ENCODE measurements around the gene YES1. TPM values are rescaled to one million over a fixed set of nuclear protein-coding genes. Genes with fewer than 3 reads are reported as not detected.

YES1 gene
- total RNA-seq, 1 experiment from 2014 or later = 84.5 TPM

- TF ChIP-seq ZBTB33 (IDR thresholded peaks at IDR 0.05; ENCODE audit: extremely low read depth, insufficient replicate concordance, low read length) (no peak), SRF (IDR thresholded peaks at IDR 0.05; ENCODE audit: low read depth) (no peak)
These were observed 88.4 kb downstream of the YES1 start (continued) for GRCh38 chr18:723541-724080.

- no peaks in the 10 kb centered on the region for H4K20me1 ChIP-seq (ENCODE audit: insufficient read depth)
- no peak overlapping the region for H3K4me2 ChIP-seq (ENCODE audit: low read length)
- H3K27ac ChIP-seq (ENCODE audit: low read depth, low read length) = no peak overlapping the region
- H3K9ac ChIP-seq (ENCODE audit: low read length) = no peak overlapping the region
- CTCF ChIA-PET = interaction anchor here (2.2 kb wide), 1 partner anchor 114 kb away, joined by 7 read pairs; no protein-coding TSS in a partner anchor
- ATAC-seq (no peak), DNase-seq (ENCODE audit: low read depth, low spot score) (no peak)
- no peak for TF ChIP-seq SRF (IDR thresholded peaks at IDR 0.05; ENCODE audit: low read depth)
- no peak for TF ChIP-seq ZBTB33 (IDR thresholded peaks at IDR 0.05; ENCODE audit: extremely low read depth, insufficient replicate concordance, low read length)
- TF ChIP-seq, protein P1, sequence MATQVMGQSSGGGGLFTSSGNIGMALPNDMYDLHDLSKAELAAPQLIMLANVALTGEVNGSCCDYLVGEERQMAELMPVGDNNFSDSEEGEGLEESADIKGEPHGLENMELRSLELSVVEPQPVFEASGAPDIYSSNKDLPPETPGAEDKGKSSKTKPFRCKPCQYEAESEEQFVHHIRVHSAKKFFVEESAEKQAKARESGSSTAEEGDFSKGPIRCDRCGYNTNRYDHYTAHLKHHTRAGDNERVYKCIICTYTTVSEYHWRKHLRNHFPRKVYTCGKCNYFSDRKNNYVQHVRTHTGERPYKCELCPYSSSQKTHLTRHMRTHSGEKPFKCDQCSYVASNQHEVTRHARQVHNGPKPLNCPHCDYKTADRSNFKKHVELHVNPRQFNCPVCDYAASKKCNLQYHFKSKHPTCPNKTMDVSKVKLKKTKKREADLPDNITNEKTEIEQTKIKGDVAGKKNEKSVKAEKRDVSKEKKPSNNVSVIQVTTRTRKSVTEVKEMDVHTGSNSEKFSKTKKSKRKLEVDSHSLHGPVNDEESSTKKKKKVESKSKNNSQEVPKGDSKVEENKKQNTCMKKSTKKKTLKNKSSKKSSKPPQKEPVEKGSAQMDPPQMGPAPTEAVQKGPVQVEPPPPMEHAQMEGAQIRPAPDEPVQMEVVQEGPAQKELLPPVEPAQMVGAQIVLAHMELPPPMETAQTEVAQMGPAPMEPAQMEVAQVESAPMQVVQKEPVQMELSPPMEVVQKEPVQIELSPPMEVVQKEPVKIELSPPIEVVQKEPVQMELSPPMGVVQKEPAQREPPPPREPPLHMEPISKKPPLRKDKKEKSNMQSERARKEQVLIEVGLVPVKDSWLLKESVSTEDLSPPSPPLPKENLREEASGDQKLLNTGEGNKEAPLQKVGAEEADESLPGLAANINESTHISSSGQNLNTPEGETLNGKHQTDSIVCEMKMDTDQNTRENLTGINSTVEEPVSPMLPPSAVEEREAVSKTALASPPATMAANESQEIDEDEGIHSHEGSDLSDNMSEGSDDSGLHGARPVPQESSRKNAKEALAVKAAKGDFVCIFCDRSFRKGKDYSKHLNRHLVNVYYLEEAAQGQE (IDR thresholded peaks at IDR 0.05; ENCODE audit: low read depth) = no peak
- TF ChIP-seq, protein P2, sequence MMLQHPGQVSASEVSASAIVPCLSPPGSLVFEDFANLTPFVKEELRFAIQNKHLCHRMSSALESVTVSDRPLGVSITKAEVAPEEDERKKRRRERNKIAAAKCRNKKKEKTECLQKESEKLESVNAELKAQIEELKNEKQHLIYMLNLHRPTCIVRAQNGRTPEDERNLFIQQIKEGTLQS (IDR thresholded peaks at IDR 0.05) = no peak
- TF ChIP-seq ZFX (IDR thresholded peaks at IDR 0.05) = no peak
- no peak for TF ChIP-seq POLR2A (IDR thresholded peaks at IDR 0.05; ENCODE audit: borderline replicate concordance, extremely low read depth, insufficient read depth, insufficient read length)
- no peak for TF ChIP-seq ELF1 (IDR thresholded peaks at IDR 0.05; ENCODE audit: borderline replicate concordance, low read depth)
- no peak for TF ChIP-seq YY1 (IDR thresholded peaks at IDR 0.05; ENCODE audit: extremely low read depth, insufficient replicate concordance, low read depth, low read length)
- TF ChIP-seq EZH2phosphoT487 (IDR thresholded peaks at IDR 0.05; ENCODE audit: borderline replicate concordance) = no peak
- TF ChIP-seq TCF7L2 (IDR thresholded peaks at IDR 0.05; ENCODE audit: borderline replicate concordance, extremely low read depth, insufficient read depth, insufficient read length) = no peak
- TF ChIP-seq CEBPB (IDR thresholded peaks at IDR 0.05; ENCODE audit: low read depth) = no peak
- TF ChIP-seq ZNF274 (IDR thresholded peaks at IDR 0.05; ENCODE audit: low read depth, low read length) = no peak
- no peak for TF ChIP-seq CTCF (IDR thresholded peaks at IDR 0.05 in 2 of 3, conservative IDR thresholded peaks at IDR 0.05 in 1 of 3; ENCODE audit: borderline replicate concordance in 1 of 3, insufficient read depth in 1 of 3, low read depth in 2 of 3, low read length in 2 of 3)
- no peak overlapping the region for H2AFZ ChIP-seq (ENCODE audit: low read depth, low read length, poor library complexity, severe bottlenecking)
- peaks cover 1% of the 10 kb centered on the region for H3K79me2 ChIP-seq (ENCODE audit: insufficient read depth, low read length)
- H3K36me3 ChIP-seq (ENCODE audit: control insufficient read depth in 1 of 2, insufficient read depth in 2 of 2, low read length in 2 of 2) = no peaks in the 10 kb centered on the region; a peak in 1 of 4 replicates
- no peaks in the 10 kb centered on the region for H3K9me2 ChIP-seq (ENCODE audit: insufficient read depth)
- no TSS peak for BruUV-seq (replicated peaks)
- no peaks in the 10 kb centered on the region for H3K27me3 ChIP-seq (ENCODE audit: insufficient read depth, low read length)
- POLR2A ChIA-PET = no interaction called here
- peaks cover 0 to 4% of the 10 kb centered on the region in 2 experiments; a peak in 1 of 4 replicates for H3K4me1 ChIP-seq (ENCODE audit: control insufficient read depth in 1 of 2, insufficient read depth in 2 of 2, low read length in 2 of 2)
- intact Hi-C loops (cut with micrococcal nuclease) = no loop called here
- RAD21 ChIA-PET (ENCODE audit: low non-redundant PET in 1 of 2, low total read pairs in 2 of 2, uncharacterized antibody in 2 of 2, unreplicated experiment in 2 of 2) = no interaction called here
- H3K4me3 ChIP-seq (replicated peaks in 1 of 2; ENCODE audit: low read depth in 1 of 2, low read length in 2 of 2) = no peak overlapping the region
- H3K9me3 ChIP-seq (ENCODE audit: control insufficient read depth in 1 of 2, insufficient read depth in 1 of 2, low read depth in 1 of 2, low read length in 2 of 2) = no peaks in the 10 kb centered on the region
These were observed 95.0 kb downstream of the YES1 start for GRCh38 chr18:717003-717402.
